ENCODE measurements around the gene MRAP2. TPM values are rescaled to one million over a fixed set of nuclear protein-coding genes. Genes with fewer than 3 reads are reported as not detected.
"Not testable (repeated sequence)": the region's sequence is repeated elsewhere in the genome, so short reads cannot be mapped to it uniquely, and the experiment has no call there.

The MRAP2 gene
- total RNA-seq, 1 donor from 2014 or later = 0.13 TPM

DNA sequence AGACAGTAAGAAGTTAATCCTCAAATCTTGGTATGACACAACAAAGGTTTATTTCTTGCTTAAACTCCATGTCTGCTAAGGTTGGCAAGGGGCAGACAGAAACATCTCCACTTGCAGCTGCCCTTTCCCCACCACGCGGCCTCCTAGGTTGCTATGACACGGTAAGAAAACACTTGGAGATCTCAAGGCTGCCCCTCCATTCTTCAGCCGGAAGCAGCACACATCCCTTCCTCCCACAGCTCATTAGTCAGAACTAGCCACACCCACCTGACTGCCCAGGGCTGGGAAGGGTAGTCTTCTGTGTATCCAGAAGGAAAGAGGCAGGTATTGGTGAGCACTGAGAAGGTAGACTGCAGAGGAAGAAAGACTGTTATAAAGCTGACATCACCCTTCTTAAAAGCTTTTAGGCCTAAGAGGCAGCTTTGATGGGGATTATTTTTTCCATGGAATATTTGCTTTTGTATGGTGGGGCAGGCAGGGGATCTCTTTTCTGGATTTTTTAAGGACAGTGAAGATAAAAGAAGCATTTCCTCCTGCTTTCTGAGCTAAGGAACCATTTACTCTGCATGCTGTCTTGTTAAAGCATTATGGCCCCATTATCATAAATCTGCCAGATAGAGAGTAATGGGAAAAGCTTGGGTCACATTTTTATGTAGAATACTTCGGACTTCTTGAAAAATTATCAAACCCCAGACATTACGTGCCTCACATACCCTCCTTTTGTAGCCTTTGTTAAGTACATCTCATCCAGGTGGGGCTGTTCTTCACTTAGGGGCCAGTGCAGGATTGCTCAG is 41.6 kb downstream of the MRAP2 start:
- ATAC-seq = no peak
- no peak for DNase-seq (ENCODE audit: low spot score)

DNA sequence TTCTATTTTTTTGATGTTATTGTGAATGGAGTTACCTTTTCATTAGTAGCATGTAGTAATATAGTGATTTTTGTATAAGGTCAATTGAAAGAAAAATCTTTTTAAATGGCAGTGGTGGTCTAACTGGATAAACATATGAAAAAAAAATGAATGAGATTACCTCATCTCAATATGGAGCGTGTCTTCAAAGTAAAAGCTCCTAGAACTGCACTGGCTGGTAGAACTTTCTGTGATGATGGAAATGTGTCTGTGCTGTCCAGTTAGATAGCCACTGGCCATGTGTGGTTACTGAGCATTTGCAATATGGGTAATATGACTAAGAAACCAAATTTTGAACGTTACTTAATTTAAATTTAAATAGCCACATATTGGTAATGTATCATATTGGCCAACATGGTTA is 44.1 kb downstream of the MRAP2 start:
- no peak for ATAC-seq

DNA sequence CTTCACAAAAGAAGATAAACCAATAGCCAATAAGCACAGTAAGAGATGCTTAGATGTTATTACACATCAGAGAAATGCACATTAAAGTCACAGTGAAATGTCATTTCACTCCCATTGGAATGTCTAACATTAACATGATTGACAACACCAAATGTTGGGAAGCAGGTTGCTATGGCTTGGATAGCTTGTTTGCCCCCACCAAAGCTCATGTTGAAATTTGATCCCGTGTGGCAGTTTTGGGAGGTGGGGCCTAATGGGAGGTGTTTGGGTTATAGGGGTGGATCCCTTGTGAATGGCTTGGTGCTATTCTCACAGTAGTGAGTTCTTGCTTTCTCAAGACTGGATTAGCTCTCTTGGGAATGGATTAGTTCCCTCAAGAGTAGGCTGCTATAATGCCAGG is 44.8 kb downstream of the MRAP2 start:
- DNase-seq (ENCODE audit: low spot score) (no peak), ATAC-seq (no peak)

More for the DNA sequence above, 44.1 kb downstream of the MRAP2 start:
- no peak for DNase-seq (ENCODE audit: low spot score)

DNA sequence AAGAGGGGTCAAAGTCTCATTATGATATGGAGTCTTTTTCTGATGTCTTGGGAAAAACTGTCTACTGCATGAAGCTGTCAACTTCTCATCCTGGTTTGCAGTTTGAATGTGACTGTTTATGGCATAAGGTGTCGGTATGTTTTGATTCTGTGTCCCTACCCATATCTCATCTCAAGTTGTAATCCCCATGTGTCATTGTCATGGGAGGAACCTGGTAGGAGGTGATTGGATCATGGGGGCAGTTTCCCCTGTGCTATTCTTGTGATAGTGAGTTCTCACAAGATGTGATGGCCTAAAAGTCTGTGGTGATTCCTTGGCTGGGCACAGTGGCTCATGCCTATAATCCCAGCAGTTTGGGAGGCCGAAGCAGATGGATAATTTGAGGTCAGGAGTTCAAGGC is 47.6 kb downstream of the MRAP2 start:
- ATAC-seq = no peak

DNA sequence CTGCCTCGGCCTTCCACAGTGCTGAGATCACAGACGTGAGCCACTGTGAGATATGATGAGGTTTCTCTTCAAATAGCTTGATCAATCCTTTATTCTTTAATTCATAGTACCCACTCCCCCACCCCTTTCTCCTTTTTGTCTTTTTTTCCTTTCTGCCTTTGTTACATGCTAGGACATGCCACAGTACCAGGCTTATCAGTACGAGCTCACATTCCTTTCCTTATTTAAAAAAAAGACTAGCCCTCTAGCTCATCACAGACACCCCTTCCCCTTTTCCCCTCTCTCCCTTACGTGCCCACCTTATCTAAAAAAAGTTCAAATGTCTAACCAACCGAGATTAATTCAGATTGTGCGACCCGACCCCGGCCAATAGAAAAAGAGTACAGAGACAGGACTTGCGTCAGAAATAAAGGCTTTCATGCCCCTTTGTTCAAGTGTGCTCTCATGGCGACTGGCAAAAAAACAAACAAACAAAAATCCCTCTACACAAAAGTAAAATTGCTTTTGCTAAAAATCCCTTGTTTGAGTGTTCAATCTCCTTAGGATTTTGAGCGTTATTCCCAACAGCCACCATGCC is 49.2 kb downstream of the MRAP2 start:
- DNase-seq (ENCODE audit: low spot score) (no peak), ATAC-seq (no peak)

More for the DNA sequence above, 47.6 kb downstream of the MRAP2 start:
- DNase-seq (ENCODE audit: low spot score) = no peak

DNA sequence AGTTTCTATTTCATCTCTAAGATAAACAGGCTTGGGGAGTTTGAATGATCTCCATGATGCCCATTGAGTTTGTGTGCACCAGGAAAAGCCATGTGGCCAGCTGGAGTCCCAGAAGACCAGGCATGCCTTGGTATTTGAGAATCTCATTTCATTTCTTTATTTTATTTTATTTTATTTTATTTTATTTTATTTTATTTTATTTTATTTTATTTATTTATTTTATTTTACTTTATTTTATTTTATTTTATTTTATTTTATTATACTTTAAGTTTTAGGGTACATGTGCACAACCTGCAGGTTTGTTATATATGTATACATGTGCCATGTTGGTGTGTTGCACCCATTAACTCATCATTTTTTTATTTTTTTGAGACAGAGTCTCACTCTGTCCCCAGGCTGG is 51.1 kb downstream of the MRAP2 start:
- not testable (repeated sequence) for DNase-seq (ENCODE audit: low spot score); ATAC-seq

DNA sequence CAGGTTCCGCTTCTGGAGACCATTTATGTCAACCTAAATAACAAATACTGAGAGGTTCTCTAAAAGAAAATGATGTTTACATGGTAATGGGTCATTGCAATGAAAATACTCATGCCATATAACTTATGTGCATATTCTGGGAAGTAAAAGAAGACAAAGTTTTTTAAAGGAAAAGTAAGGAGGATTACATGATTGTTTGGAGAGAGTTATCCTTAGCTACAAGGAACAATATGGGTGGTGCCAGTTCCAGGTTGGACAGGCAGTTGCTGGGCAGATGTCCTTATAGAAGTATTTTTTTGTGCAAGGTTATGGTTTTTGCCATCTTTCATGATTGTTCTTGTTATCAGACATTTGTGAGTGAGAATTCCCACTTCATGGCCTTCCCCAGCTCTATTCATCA is 52.5 kb downstream of the MRAP2 start:
- ATAC-seq (no peak), DNase-seq (ENCODE audit: low spot score) (no peak)

DNA sequence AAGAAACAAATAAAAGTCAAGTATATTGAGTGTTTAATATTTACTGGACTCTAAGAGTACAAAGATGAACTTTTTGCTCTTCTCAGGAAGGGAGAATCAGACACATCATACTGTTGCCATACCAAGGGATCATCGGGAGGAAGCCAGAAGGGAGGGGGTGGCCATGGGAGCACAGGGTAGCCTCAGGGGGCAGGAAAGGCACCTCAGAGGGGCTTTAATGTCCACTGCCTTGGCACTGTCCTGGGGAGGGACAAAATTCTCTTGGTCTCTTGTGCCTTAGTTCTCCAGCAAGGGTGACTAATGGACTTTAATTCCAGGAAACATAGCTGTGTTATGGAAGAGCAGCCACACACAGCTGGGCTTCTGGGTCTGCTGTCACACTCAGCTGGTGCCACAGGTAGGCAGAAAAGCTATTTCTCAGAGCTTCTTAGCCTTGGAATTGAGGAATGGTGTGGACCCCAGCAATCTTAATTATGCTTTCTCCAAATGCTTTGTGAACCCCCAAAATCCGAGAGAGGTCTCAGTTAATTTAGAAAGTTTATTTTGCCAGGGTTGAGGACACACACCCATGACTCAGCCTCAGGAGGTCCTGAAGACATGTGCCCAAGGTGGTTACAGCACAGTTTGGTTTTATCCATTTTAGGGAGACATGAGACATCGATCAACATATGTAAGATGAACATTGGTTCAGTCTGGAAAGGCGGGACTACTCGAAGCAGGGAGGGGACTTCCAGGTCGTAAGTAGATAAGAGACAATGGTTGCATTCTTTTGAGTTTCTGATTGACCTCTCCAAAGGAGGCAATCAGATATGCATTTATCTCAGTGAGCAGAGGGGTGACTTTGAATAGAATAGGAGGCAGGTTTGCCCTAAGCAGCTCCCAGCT is 53.2 kb downstream of the MRAP2 start:
- ATAC-seq (no peak), DNase-seq (ENCODE audit: low spot score) (no peak)

DNA sequence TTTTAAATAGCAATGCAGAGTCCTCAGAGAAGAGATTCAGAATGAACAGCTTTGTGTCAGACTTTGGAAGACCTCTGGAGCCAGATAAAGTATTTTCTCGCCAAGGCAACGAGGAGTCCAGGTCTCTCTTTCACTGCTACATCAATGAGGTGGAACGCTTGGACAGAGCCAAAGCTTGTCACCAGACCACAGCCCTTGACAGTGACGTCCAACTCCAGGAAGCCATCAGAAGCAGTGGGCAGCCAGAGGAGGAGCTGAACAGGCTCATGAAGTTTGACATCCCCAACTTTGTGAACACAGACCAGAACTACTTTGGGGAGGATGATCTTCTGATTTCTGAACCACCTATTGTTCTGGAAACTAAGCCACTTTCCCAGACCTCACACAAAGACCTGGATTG is 55.5 kb downstream of the MRAP2 start:
- no peak for ATAC-seq
- DNase-seq (ENCODE audit: low spot score) = no peak

DNA sequence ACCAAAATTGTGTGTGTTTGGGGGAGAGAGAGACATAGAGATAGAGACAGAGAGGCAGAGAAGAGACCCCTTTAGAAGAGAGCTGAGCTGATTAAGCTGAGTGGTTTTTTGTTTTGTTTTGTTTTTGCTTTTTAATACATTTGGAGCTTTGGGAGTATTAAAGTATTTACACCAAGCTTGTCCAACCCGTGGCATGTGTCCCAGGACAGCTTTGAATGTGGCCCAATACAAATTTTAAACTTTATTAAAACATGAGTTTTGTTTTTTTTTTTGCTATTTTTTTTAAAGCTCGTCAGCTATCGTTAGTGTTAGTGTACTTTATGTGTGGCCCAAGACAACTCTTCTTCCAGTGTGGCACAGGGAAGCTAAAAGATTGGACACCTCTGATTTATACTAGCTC is 56.0 kb downstream of the MRAP2 start:
- ATAC-seq = no peak
- DNase-seq (ENCODE audit: low spot score) = no peak

DNA sequence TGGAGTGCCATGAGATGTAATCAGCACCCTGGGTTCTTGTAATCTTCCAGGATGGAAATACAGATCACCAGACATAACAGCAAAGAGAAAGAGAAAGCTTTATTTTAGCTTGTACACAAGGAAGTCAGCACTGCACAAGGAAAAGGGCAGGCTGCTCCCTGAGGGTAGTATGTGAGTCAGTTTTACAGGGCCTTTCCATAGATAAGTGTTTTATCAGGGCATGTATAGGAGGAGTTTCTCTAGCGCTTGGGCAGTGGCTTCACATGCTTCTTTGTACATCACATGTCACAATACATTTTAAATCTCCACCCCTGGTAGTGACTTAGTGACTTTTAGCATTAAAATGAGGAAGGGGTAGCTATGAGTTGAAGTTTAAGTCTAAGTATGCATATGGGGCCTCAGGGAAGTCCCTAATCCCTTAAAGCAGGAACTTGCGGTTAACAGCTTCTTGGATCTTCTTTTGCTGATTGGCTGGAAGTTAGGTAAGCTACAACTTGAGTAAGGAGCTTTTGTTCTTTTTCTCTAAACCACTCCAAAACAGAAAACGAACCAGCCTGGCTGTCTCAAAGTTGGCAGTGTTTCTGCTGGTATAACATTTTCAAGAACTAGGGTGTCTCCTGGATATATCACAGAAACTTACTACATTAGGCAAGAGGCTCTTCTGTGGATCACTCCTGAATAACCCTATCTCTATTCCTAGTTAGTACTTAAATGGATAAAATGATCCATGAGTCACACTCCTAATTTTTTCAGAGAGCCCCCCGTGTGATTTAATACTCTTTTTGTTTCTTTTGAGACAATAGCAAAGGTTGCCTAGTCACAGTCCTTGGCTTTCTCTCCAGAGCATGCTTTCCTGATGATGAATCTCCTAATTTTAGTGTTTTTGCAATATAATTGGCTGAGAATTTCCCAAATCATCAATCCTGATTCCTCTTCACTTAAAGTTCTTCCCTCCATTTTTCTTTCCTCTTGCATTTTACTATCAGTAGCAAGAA is 60.2 kb downstream of the MRAP2 start:
- DNase-seq (ENCODE audit: low spot score) = no peak
- no peak for ATAC-seq

DNA sequence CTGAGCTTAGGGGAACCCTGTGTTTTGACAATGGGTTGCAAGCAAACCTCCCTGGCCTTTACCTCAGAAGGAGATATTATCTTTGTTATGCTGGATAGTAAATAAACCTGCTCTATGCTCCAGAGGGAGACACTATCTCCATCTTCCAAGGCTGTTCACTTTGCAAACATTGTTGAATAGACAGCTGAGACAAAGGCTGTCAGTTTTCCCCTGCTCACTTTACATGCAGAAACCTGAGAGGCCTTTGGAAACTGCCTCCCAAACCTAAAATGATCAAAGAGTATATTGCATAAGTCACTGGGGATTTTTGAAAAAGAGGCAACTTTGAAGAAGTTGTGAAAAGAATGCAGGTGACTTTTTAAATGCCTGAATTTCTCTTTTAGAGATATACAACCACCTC is 61.6 kb downstream of the MRAP2 start:
- DNase-seq (ENCODE audit: low spot score) (no peak), ATAC-seq (no peak)

DNA sequence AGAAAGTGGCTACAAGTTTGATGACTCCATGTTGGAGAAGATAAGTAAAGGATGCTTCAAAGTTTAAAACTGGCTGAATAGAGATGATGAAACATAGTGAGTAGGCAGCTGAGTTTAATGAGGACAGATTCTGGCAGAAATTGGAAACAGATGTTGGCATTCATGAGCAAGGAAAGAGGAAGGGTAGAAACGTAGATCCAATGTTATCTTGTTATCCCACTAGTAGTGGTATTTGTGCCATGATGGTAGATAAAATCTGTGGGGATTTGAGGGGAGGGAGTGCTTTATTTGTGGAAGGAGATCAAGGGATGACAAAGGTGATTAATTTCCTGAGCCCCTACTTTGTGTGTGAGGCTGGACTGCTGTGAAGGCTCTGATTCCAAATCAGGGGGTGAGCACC is 69.5 kb downstream of the MRAP2 start:
- ATAC-seq (no peak), DNase-seq (ENCODE audit: low spot score) (no peak)

DNA sequence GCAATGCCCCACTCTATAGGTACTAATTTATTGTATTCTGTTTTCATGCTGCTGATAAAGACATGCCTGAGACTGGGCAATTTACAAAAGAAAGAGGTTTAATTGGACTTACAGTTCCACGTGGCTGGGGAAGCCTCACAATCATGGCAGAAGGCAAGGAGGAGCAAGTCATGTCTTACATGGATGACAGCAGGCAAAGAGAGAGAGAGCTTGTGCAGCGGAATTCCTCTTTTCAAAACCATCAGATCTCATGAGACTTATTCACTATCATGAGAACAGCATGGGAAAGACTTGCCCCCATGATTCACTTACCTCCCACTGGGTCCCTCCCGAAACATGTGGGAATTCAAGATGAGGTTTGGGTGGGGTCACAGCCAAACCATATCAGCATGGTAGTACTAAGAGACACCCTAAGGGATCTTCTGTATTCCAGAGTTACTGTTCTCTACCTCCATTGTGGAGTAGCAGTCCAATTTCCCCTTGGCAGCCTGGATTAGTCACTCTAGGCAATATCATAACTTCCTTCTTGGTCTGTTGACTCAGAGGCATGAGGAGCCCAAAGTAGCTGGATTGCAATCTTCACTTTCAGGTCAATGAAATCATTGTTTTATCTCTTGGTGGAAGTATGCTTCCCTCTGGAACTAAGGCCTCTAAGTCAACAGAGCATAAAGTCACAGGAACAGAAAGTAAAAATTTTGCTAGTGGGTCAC is 71.8 kb downstream of the MRAP2 start:
- not testable (repeated sequence) for ATAC-seq; DNase-seq (ENCODE audit: low spot score)

DNA sequence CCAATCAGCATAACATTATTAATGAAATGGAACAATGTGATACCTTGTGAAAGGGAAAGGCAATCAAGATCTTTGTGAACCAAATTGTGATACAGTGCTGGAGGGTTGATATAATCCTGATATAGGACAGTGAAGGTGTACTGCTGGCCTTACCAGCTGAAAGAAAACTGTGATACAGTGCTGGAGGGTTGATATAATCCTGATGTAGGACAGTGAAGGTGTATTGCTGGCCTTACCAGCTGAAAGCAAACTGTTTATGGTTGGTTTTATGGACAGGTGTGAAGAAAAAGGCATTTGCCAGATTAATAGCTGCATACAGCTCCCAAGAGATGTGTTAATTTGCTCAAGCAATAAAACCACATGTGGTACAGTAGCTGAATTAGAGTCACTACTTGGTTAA is 73.9 kb downstream of the MRAP2 start:
- DNase-seq (ENCODE audit: low spot score) (no peak), ATAC-seq (no peak)

DNA sequence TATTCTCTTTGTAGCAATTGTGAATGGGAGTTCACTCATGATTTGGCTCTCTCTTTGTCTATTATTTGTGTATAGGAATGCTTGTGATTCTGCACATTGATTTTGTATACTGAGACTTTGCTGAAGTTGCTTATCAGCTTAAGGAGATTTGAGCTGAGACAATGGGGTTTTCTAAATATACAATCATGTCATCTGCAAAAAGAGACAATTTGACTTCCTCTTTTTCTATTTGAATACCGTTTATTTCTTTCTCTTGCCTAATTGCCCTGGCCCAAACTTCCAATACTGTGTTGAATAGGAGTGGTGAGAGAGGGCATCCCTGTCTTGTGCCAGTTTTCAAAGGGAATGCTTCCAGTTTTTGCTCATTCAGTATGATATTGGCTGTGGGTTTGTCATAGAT is 77.8 kb downstream of the MRAP2 start:
- not testable (repeated sequence) for DNase-seq (ENCODE audit: low spot score); ATAC-seq

DNA sequence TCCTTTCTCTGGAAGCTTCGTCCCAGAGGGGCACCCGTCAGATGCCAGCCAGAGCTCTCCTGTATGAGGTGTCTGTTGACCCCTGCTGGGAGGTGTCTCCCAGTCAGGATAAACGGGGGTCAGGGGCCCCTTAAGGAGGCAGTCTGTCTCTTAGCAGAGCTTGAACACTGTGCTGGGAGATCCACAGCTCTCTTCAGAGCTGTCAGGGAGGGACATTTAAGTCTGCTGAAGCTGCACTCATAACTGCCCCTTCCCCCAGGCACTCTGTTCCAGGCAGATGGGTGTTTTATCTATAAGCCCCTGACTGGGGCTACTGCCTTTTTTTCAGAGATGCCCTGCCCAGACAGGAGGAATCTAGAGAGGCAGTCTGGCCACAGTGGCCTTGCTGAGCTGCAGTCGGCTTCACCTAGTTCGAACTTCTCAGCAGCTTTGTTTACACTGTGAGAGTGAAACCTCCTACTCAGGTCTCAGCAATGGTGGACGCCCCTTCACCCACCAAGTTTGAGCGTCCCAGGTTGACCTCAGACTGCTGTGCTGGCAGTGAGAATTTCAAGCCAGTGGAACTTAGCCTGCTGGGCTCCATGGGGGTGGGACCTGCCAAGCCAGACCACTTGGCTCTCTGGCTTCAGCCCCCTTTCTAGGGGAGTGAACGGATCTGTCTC is 81.5 kb downstream of the MRAP2 start:
- not testable (repeated sequence) for ATAC-seq; DNase-seq (ENCODE audit: low spot score)

DNA sequence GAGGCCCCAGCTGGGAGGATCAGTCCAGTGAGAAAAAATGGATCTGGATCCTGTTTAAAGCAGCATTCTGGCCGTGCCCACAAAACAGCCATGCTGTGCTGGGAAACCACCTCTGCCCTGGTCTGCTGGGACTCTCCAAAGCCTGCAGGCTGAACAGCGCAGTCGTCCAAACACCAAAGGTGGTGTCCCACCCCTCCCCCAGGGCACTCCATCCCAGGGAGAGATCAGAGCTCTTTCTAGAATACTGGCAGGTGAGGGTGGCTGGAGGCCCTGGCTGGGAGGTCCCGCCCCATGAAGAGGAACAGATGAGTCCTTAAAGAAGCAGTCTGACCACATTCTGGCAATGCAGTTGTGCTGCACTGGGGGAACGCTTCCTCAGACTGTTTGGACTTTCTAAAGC is 84.6 kb downstream of the MRAP2 start:
- ATAC-seq (no peak), DNase-seq (ENCODE audit: low spot score) (no peak)

DNA sequence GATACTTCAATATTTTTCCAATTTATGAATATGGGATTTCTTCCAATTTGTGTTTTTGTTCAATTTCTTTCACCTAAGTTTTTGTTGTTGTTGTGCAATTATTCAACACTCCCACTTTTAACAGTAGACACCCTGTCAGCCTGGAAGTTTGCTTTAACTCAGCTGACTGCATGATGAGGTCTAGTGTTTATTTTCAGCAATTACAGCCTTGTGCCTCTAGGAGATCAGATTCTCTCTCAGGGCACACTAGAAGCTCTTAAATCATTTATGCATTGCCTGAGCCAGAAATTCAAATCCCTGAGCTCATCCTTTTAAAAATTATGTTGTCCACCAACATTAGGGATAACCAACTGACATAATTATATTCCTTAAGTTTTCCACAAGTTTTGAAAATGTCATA is 85.7 kb downstream of the MRAP2 start:
- ATAC-seq (no peak), DNase-seq (ENCODE audit: low spot score) (no peak)

All from left lobe of liver (tissue), 2 donors.